A549 (cell line): ENCODE measurements around the gene COG5.

Experiments used
- CTCF ChIP-seq: fragments of >200 bp; sonication (Bioruptor Twin); formaldehyde crosslinking; IDR thresholded peaks from 3 replicates; pipeline ENCODE4 v1.5.1; 2016
- FOXS1 ChIP-seq: fragments of 250-450 bp; sonication (Bioruptor Pico); IDR thresholded peaks from 2 replicates; pipeline ENCODE4 v1.5.0; 2020; ENCODE audit warnings: mild to moderate bottlenecking, moderate library complexity
- USF2 ChIP-seq: fragments of 450-650 bp; IDR thresholded peaks from 2 replicates; pipeline ENCODE4 v1.6.1; 2014; ENCODE audit warnings: antibody characterized with exemption

DNA sequence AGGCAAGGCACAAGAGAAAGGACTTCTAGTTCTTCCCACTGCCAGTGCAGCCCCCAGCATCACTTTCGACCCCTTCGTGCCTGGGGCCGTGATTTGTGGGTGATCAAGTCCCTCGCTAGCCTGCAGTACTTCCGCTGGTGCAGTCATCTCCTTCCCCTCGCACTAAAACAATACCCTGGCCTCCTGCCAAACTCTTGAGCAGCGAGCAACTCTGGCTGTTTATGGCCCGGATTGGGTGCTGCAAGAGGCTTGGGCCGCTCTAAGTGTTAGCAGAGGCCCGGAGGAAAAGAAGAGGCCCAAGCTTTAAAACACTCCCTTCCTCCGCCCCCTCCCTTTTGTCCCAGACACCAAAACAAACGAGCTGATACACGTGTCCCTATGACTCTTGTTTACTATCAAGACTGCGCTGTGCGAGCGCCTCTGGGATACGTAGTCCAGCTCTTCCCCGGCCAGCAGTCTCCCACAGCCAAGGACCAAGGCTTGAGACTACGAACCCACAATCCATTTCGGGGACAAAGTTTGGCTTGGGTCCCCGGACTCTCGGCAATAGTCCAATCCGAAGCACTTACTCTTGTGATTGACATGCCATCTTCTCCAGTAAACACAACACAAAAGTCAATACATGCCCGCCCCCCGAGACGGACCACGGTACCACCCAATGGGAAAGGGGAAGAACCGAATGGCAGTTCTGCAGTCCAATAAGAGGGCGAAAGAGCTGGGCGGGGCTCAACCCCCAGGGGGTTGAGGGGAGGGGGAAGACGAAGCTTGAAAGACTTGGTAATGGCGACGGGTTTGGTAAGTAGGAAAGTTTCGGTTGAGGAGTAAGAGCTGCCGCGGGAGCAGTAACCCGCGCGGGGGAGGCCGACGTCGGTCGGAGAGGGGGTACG, 395.2 kb downstream of the COG5 start, which contains the start of gene HBP1:
- TF ChIP-seq CTCF, result no peak
- TF ChIP-seq USF2, result peak; percentile 72
- TF ChIP-seq FOXS1 (CRISPR knock-in tag), result no peak
